22Rv1 (cell line): Measurements from ENCODE around the gene ZNF132.

ENCODE experiments used
- CTCF ChIP-seq: fragments of 450-650 bp; IDR thresholded peaks from 2 replicates; pipeline ENCODE4 v1.5.1; 2017; ENCODE audit warnings: mild to moderate bottlenecking
- ZFX ChIP-seq: fragments of 450-650 bp; IDR thresholded peaks from 2 replicates; pipeline ENCODE4 v1.6.1; 2017; ENCODE audit warnings: antibody characterized with exemption, borderline replicate concordance

DNA sequence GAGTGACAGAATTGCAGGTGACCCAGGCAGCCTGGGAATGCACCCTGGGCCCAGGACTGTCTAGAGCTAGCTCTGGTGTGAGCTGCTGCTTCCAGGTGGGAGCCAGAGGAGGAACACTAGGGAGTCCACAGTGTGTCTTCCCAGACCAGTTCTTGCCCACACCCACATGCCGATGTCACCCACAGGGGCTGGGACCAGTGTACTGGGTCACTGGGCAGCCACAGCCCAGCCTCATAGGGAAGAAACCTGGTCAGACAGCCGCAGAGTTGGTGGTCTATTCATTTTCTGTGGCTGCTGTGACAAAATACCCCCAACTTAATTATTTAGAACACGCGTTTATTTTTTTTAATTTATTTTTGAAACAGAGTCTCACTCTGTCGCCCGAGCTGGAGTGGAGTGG is 41.4 kb downstream of the ZNF132 start:
- no peak for TF ChIP-seq CTCF
- TF ChIP-seq ZFX = no peak
